ENCODE measurements around the gene KIAA0319L.
"Not testable (repeated sequence)": the region's sequence is repeated elsewhere in the genome, so short reads cannot be mapped to it uniquely, and the experiment has no call there.

The KIAA0319L gene

DNA sequence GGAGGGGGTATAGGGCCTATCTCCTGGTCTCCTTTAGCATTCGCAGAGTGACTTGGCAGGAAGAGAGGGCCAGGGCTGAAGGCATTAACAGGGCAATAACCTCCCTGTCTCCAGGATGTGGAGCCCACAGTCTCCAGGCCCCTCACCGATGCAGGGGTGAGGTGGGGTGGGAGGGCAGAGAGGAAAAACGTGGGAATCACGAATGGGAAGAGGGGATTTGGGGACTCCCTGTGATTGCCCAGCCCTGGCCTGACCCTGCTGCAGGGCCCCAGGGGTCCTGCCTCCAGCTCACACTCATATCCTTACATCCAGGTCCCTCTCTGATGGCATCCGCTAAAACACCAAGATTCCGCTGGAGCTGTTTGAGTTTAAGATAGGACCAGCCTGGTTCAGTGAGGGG lies 30.5 kb upstream of the KIAA0319L start:
- H3K9me3 ChIP-seq (ENCODE audit: insufficient read depth, low read length, severe bottlenecking), result no peaks in the 10 kb centered on the region
- H3K27me3 ChIP-seq (ENCODE audit: insufficient read depth, low read length, poor library complexity), result no peaks in the 10 kb centered on the region
- ATAC-seq (ENCODE audit: insufficient read depth, low read depth) (no peak), DNase-seq (no peak)
- H3K4me2 ChIP-seq (ENCODE audit: insufficient read depth, low read length), result no peak overlapping the region
- TF ChIP-seq, protein P1, sequence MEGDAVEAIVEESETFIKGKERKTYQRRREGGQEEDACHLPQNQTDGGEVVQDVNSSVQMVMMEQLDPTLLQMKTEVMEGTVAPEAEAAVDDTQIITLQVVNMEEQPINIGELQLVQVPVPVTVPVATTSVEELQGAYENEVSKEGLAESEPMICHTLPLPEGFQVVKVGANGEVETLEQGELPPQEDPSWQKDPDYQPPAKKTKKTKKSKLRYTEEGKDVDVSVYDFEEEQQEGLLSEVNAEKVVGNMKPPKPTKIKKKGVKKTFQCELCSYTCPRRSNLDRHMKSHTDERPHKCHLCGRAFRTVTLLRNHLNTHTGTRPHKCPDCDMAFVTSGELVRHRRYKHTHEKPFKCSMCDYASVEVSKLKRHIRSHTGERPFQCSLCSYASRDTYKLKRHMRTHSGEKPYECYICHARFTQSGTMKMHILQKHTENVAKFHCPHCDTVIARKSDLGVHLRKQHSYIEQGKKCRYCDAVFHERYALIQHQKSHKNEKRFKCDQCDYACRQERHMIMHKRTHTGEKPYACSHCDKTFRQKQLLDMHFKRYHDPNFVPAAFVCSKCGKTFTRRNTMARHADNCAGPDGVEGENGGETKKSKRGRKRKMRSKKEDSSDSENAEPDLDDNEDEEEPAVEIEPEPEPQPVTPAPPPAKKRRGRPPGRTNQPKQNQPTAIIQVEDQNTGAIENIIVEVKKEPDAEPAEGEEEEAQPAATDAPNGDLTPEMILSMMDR (IDR thresholded peaks at IDR 0.05; ENCODE audit: borderline replicate concordance, extremely low read depth, low read length, poor library complexity, severe bottlenecking), result no peak
- H4K20me1 ChIP-seq (ENCODE audit: insufficient read depth, low read length), result no peaks in the 10 kb centered on the region
- H3K79me2 ChIP-seq (ENCODE audit: insufficient read depth, low read length), result no peaks in the 10 kb centered on the region
- H3K36me3 ChIP-seq (ENCODE audit: insufficient read depth, low read length), result peaks cover 9% of the 10 kb centered on the region
- no peak overlapping the region for H2AFZ ChIP-seq (ENCODE audit: low read depth, low read length)
- peaks cover 2% of the 10 kb centered on the region; the same call in 1 of the 2 replicates for H3K4me1 ChIP-seq (ENCODE audit: insufficient read depth, low read length)
- no peak overlapping the region for H3K4me3 ChIP-seq (ENCODE audit: low read depth in 1 of 2, low read length in 2 of 2)
- H3K9ac ChIP-seq (ENCODE audit: low read depth, low read length), result no peak overlapping the region
- H3K27ac ChIP-seq (ENCODE audit: low read length), result no peak overlapping the region

DNA sequence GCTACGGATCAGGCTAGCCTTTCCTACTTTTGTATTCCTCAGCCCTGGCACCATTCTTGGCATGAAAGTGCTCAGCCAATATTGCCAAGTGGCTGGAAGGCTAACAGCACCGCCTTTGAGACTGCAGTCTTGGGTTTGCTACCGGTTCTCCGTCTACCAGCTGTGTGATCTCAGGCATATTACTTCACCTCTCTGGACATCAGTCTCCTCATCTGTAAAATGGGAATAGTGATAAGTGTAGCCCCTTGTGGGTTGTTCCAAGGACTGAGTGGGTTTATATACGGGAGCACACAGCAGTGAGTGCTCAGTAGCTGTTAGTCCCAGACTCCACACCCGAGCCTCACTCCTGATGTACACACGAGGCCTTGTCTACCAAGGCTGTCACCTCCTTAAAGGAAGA lies 29.6 kb upstream of the KIAA0319L start:
- Histone ChIP-seq H3K27me3 (ENCODE audit: insufficient read depth, low read length, poor library complexity) (no peaks in the 10 kb centered on the region), H3K4me3 (ENCODE audit: low read depth in 1 of 2, low read length in 2 of 2) (no peak overlapping the region), H3K27ac (ENCODE audit: low read length) (no peak overlapping the region), H3K4me1 (ENCODE audit: insufficient read depth, low read length) (no peaks in the 10 kb centered on the region), H3K9ac (ENCODE audit: low read depth, low read length) (no peak overlapping the region), H2AFZ (ENCODE audit: low read depth, low read length) (no peak overlapping the region), H3K79me2 (ENCODE audit: insufficient read depth, low read length) (no peaks in the 10 kb centered on the region), H3K36me3 (ENCODE audit: insufficient read depth, low read length) (peaks cover 9% of the 10 kb centered on the region), H3K9me3 (ENCODE audit: insufficient read depth, low read length, severe bottlenecking) (no peaks in the 10 kb centered on the region), H4K20me1 (ENCODE audit: insufficient read depth, low read length) (no peaks in the 10 kb centered on the region), H3K4me2 (ENCODE audit: insufficient read depth, low read length) (no peak overlapping the region)
- ATAC-seq (ENCODE audit: insufficient read depth, low read depth) (no peak), DNase-seq (no peak)
- TF ChIP-seq, protein P1 (IDR thresholded peaks at IDR 0.05; ENCODE audit: borderline replicate concordance, extremely low read depth, low read length, poor library complexity, severe bottlenecking), result no peak
- TF ChIP-seq EZH2 (IDR thresholded peaks at IDR 0.05; ENCODE audit: borderline replicate concordance, low read depth, low read length, severe bottlenecking), result no peak

DNA sequence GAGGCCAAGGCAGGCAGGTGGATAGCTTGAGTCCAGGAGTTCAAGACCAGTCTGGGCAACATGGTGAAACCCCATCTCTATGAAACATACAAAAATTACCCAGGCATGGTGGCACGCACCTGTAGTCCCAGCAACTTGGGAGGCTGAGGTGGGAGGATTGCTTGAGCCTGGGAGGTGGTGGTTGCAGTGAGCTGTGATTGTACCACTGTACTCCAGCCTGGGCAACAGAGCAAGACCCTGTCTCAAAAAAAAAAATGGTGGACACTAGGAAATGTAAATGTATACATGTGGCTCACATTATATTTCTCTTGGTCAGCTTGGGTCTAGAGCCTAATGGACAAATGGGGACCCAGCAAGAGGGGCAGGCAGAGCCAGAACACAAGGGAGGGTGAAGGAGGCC lies 28.6 kb upstream of the KIAA0319L start:
- H3K4me1 ChIP-seq (ENCODE audit: insufficient read depth, low read length); H3K4me2 ChIP-seq (ENCODE audit: insufficient read depth, low read length); H3K27ac ChIP-seq (ENCODE audit: low read length); H2AFZ ChIP-seq (ENCODE audit: low read depth, low read length); H3K27me3 ChIP-seq (ENCODE audit: insufficient read depth, low read length, poor library complexity); H3K4me3 ChIP-seq (ENCODE audit: low read depth in 1 of 2, low read length in 2 of 2); ATAC-seq (ENCODE audit: insufficient read depth, low read depth); H3K79me2 ChIP-seq (ENCODE audit: insufficient read depth, low read length); H4K20me1 ChIP-seq (ENCODE audit: insufficient read depth, low read length); DNase-seq; H3K36me3 ChIP-seq (ENCODE audit: insufficient read depth, low read length); H3K9me3 ChIP-seq (ENCODE audit: insufficient read depth, low read length, severe bottlenecking); H3K9ac ChIP-seq (ENCODE audit: low read depth, low read length): not testable (repeated sequence)

DNA sequence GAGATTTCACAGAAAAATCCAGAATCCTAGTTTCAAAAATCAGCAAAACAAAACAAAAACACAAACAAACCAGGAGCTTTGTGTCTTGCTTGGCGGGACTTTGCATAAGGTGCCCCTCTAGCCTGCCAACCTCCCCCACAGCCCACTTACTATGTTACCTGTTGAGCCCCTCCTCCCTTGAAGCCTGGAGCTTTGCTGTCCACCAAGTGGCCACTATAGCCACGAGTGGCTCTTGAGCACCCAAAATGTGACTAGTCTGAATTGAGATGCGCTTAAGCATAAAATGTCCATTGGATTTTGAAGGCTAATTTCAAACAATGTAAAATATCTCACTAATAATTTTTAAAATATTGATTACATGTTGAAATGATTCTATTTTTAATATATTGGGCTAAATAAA lies 28.1 kb upstream of the KIAA0319L start:
- TF ChIP-seq, protein P1 (IDR thresholded peaks at IDR 0.05; ENCODE audit: borderline replicate concordance, extremely low read depth, low read length, poor library complexity, severe bottlenecking), result no peak
- TF ChIP-seq EZH2 (IDR thresholded peaks at IDR 0.05; ENCODE audit: borderline replicate concordance, low read depth, low read length, severe bottlenecking), result no peak
- Histone ChIP-seq H3K4me2 (ENCODE audit: insufficient read depth, low read length) (no peak overlapping the region), H3K9me3 (ENCODE audit: insufficient read depth, low read length, severe bottlenecking) (no peaks in the 10 kb centered on the region), H3K4me1 (ENCODE audit: insufficient read depth, low read length) (no peaks in the 10 kb centered on the region), H4K20me1 (ENCODE audit: insufficient read depth, low read length) (no peaks in the 10 kb centered on the region), H3K27ac (ENCODE audit: low read length) (no peak overlapping the region), H3K4me3 (ENCODE audit: low read depth in 1 of 2, low read length in 2 of 2) (no peak overlapping the region), H3K36me3 (ENCODE audit: insufficient read depth, low read length) (no peaks in the 10 kb centered on the region), H3K79me2 (ENCODE audit: insufficient read depth, low read length) (no peaks in the 10 kb centered on the region), H3K27me3 (ENCODE audit: insufficient read depth, low read length, poor library complexity) (no peaks in the 10 kb centered on the region), H3K9ac (ENCODE audit: low read depth, low read length) (no peak overlapping the region), H2AFZ (ENCODE audit: low read depth, low read length) (no peak overlapping the region)
- DNase-seq, result no peak
- no peak for ATAC-seq (ENCODE audit: insufficient read depth, low read depth)

DNA sequence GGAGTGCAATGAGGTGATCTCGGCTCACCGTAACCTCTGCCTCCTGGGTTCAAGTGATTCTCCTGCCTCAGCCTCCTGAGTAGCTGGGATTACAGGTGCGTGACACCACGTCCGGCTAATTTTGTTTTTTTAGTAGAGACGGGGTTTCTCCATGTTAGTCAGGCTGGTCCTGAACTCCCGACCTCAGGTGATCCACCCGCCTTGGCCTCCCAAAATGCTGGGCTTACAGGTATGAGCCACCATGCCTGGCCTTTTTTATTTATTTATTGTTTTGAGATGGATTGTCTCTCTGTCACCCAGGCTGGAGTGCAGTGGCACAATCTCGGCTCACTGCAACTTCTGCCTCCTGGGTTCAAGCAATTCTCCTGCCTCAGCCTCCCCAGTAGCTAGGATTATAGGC lies 24.4 kb upstream of the KIAA0319L start:
- not testable (repeated sequence) for H3K36me3 ChIP-seq (ENCODE audit: insufficient read depth, low read length); H3K27ac ChIP-seq (ENCODE audit: low read length); ATAC-seq (ENCODE audit: insufficient read depth, low read depth); H3K9ac ChIP-seq (ENCODE audit: low read depth, low read length); H3K4me3 ChIP-seq (ENCODE audit: low read depth in 1 of 2, low read length in 2 of 2); H3K9me3 ChIP-seq (ENCODE audit: insufficient read depth, low read length, severe bottlenecking); H4K20me1 ChIP-seq (ENCODE audit: insufficient read depth, low read length); H3K79me2 ChIP-seq (ENCODE audit: insufficient read depth, low read length); DNase-seq; H3K27me3 ChIP-seq (ENCODE audit: insufficient read depth, low read length, poor library complexity); H2AFZ ChIP-seq (ENCODE audit: low read depth, low read length); H3K4me2 ChIP-seq (ENCODE audit: insufficient read depth, low read length)
- H3K4me1 ChIP-seq (ENCODE audit: insufficient read depth, low read length), result peaks cover 20% of the 10 kb centered on the region
